Endodermal cell (in vitro differentiated cells): ENCODE results near the gene ADAMTS2. TPM values are rescaled to one million over a fixed set of nuclear protein-coding genes. Genes with fewer than 3 reads are reported as not detected.

Experiments
- DNase-seq: peaks from one replicate; pipeline ENCODE4 v3.0.0-alpha.2; 2017
- H3K27ac ChIP-seq: 2 replicates; pipeline ENCODE4 v1.5.1; 2013; ENCODE audit warnings: mild to moderate bottlenecking, low read depth, low read length, moderate library complexity
- H3K27me3 ChIP-seq: 2 replicates; pipeline ENCODE4 v1.6.1; 2013; ENCODE audit warnings: mild to moderate bottlenecking, low read length, moderate library complexity; ENCODE audit not compliant: insufficient read depth, control insufficient read depth, poor library complexity, severe bottlenecking
- H3K36me3 ChIP-seq: 2 replicates; pipeline ENCODE4 v1.7.0; 2013; ENCODE audit warnings: mild to moderate bottlenecking, low read length, moderate library complexity; ENCODE audit not compliant: control insufficient read depth, insufficient read depth
- H3K4me1 ChIP-seq: one replicate; pipeline ENCODE4 v1.7.0; 2013; ENCODE audit warnings: low read length; ENCODE audit not compliant: control insufficient read depth, insufficient read depth
- H3K4me3 ChIP-seq: 2 replicates; pipeline ENCODE4 v1.5.1; 2013; ENCODE audit warnings: mild to moderate bottlenecking, low read length, moderate library complexity
- H3K9ac ChIP-seq: 2 replicates; pipeline ENCODE4 v1.6.1; 2013; ENCODE audit warnings: mild to moderate bottlenecking, low read length, moderate library complexity; ENCODE audit not compliant: poor library complexity, severe bottlenecking; ENCODE audit errors: extremely low read depth
- H3K9me3 ChIP-seq: 2 replicates; pipeline ENCODE4 v1.6.1; 2013; ENCODE audit warnings: mild to moderate bottlenecking, low read length, moderate library complexity; ENCODE audit not compliant: control insufficient read depth
- H3K27ac Mint-ChIP-seq: 2 replicates; pipeline ENCODE4 v1.8.0; 2020; ENCODE audit warnings: mixed read lengths
- H3K27me3 Mint-ChIP-seq: 2 replicates; pipeline ENCODE4 v1.8.0; 2021; ENCODE audit warnings: mild to moderate bottlenecking, mixed read lengths; ENCODE audit not compliant: insufficient read depth
- H3K36me3 Mint-ChIP-seq: 2 replicates; pipeline ENCODE4 v1.8.0; 2020; ENCODE audit warnings: low read depth, mixed read lengths
- H3K4me1 Mint-ChIP-seq: 2 replicates; pipeline ENCODE4 v1.8.0; 2020; ENCODE audit warnings: mixed read lengths
- H3K4me3 Mint-ChIP-seq: 2 replicates; pipeline ENCODE4 v1.8.0; 2020; ENCODE audit warnings: mild to moderate bottlenecking, moderate library complexity, mixed read lengths
- H3K9me3 Mint-ChIP-seq: 2 replicates; pipeline ENCODE4 v1.8.0; 2020; ENCODE audit warnings: mild to moderate bottlenecking, mixed read lengths
- CTCF ChIP-seq: fragments of 200-600 bp; sonication (generic); conservative IDR thresholded peaks from 2 replicates; pipeline ENCODE4 v1.5.0; 2021; ENCODE audit warnings: antibody characterized with exemption, mild to moderate bottlenecking
- WGBS, 2 experiments: methylation state at CpG; one replicate each; pipeline versions ENCODE4 v1.1.5 to v1.1.7; 2013; ENCODE audit warnings: missing lambda C conversion rate in 2 of 2, mixed read lengths in 1 of 2; ENCODE audit not compliant: insufficient coverage in 1 of 2, insufficient read length in 1 of 2; 5-methylcytosine and 5-hydroxymethylcytosine counted together
- total RNA-seq, 2 donors: library from RNA; stranded (reverse); fragmentation: NEBNext Ultra II Directional in 1 of 2; extraction: Animal tissue kit (Norgen Biotek cat#: 25700) in 1 of 2; gene quantifications; 2 replicates in 1 of 2; 3 replicates in 1 of 2; pipeline ENCODE4 v1.2.1, GENCODE V29; 2021

The ADAMTS2 gene
- total RNA-seq, 2 donors from 2014 or later = 1.2 to 2.6 TPM

DNA sequence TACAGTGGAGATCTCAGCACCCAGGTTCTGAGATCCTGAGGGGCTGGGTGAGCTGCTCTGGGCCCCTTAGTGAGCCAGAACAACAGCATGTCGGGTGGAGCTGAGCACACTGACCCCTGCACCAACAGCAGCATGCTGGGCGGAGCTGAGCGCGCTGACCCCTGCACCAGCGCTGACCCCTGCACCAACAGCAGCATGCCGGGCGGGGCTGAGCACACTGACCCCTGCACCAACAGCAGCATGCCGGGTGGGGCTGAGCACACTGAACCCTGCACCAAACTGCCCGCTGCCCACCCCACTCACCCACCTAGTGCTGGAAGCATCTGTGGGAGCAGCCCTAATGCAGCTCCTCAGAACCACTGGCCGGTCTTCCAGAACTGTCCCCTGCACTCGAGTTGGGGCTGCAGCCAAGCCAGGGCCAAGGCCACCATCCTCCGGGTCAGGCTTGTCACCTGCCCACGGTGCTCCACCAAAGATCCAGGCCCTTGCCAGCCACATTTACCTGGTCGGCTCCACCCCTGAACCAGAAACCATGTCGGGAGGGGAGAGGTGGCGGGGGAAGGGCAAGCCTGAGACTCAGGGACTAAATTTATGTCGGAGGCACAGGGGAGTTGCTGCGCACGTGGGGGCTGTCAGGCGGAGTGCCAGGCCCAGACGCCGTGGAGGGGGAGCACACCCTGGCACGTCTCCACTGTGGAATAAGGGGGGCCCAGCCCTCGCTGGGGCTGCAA, 80.3 kb downstream of the ADAMTS2 start:
- no peak overlapping the region for H3K27ac Mint-ChIP-seq
- 88 to 92% methylated on average over 16 to 24 of the region's 24 CpGs for whole genome bisulfite sequencing, 2 experiments

DNA sequence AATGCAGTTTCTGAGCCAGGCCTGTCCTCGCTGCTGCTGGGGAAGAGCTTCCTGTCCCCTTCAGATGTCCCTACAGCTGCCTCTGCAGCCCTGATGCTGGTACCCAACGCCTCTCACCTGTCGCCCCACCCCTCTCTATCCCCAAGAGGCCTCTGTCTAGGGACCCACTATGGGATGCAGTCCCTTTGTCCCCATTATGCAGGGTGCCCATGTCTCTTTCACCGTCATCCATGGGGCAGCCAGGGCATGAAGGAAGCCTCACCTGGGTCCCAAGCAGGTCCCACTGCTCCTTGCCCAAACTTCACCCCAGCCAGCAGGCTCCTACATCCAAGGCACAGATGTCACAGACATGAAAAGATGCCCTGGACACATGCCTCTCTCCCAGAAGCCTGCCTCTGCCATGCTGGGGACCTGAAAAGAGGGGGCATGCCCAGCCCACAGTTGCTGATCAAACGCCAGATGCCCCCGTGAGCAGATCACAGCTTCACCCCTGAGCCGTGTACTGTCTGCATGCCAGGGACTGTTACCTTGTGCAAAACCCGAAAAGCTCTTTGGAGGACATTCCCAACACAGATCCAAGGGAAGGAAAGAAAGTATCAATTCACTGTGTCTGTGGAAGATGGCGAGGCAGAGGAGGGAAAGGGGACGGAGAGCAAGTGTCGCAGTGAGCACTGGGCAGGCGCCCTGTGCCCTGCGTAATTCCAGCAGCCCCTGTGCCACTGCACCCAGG, 81.0 kb downstream of the ADAMTS2 start:
- H3K27ac ChIP-seq = no peak overlapping the region
- no peak overlapping the region for H3K4me3 Mint-ChIP-seq
- no peaks in the 10 kb centered on the region for H3K27me3 ChIP-seq
- H3K9me3 ChIP-seq = no peaks in the 10 kb centered on the region
- no peak for TF ChIP-seq CTCF
- DNase-seq = peak; percentile 38
- H3K4me1 Mint-ChIP-seq = peaks cover 5% of the 10 kb centered on the region
- no peak overlapping the region for H3K27ac Mint-ChIP-seq
- no peaks in the 10 kb centered on the region for H3K36me3 Mint-ChIP-seq
- H3K9me3 Mint-ChIP-seq = no peaks in the 10 kb centered on the region
- H3K4me1 ChIP-seq = peaks cover 3% of the 10 kb centered on the region
- no peak overlapping the region for H3K4me3 ChIP-seq
- no peaks in the 10 kb centered on the region for H3K27me3 Mint-ChIP-seq
- H3K9ac ChIP-seq = no peak overlapping the region
- WGBS, 2 experiments = 92 to 97% methylated on average over 11 to 13 of the region's 13 CpGs
- H3K36me3 ChIP-seq = no peaks in the 10 kb centered on the region

More for the DNA sequence above, 80.3 kb downstream of the ADAMTS2 start:
- Histone ChIP-seq H3K9me3 (no peaks in the 10 kb centered on the region), H3K36me3 (no peaks in the 10 kb centered on the region), H3K4me1 (peaks cover 3% of the 10 kb centered on the region), H3K4me3 (no peak overlapping the region), H3K27ac (no peak overlapping the region), H3K27me3 (no peaks in the 10 kb centered on the region), H3K9ac (no peak overlapping the region)
- TF ChIP-seq CTCF = no peak
- peak; percentile 61 for DNase-seq
- no peaks in the 10 kb centered on the region for H3K9me3 Mint-ChIP-seq
- H3K4me3 Mint-ChIP-seq = no peak overlapping the region
- H3K36me3 Mint-ChIP-seq = no peaks in the 10 kb centered on the region
- H3K27me3 Mint-ChIP-seq = no peaks in the 10 kb centered on the region
- peaks cover 5% of the 10 kb centered on the region for H3K4me1 Mint-ChIP-seq

DNA sequence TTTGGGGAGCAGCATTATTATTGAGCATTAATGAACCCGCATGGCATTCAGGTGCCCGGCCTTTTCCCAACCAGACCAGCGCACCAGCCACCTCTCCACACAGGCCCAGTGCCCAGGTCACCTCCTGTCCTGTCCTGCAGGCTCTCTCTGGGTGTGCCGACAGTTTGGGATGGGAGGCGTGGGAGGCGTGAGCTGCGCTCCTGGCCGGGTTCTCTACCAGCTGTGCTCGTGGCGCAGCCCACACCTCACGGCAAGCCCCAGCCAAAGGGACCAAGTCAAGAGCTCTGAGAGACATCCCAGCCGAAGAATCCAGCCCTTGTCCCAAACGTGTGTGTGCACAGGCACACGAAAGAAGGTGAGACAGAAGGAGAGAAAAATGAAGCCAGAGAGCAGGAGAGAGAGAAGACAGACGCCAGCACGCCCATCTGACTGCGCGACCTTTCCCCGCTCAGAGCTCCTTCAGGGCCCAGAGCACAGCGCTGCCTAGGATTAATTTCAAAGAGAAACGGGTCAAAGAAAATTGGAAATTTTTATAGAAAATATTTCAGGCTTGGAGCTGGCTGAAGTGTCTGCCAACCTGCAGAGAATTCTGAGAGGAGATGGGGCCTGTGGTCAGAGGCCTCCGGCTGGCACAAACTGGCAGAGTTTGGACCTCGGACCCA, 81.7 kb downstream of the ADAMTS2 start:
- peak; percentile 35 for DNase-seq
- WGBS, 2 experiments = 91 to 94% methylated on average over 13 to 23 of the region's 23 CpGs
- peaks cover 3% of the 10 kb centered on the region for H3K4me1 ChIP-seq
- no peaks in the 10 kb centered on the region for H3K27me3 Mint-ChIP-seq
- no peaks in the 10 kb centered on the region for H3K36me3 Mint-ChIP-seq
- H3K27ac Mint-ChIP-seq = no peak overlapping the region
- no peaks in the 10 kb centered on the region for H3K9me3 ChIP-seq
- no peak overlapping the region for H3K4me3 ChIP-seq
- H3K9ac ChIP-seq = no peak overlapping the region
- no peak overlapping the region for H3K27ac ChIP-seq
- no peak for TF ChIP-seq CTCF
- H3K9me3 Mint-ChIP-seq = no peaks in the 10 kb centered on the region
- H3K27me3 ChIP-seq = no peaks in the 10 kb centered on the region
- peaks cover 5% of the 10 kb centered on the region for H3K4me1 Mint-ChIP-seq
- H3K4me3 Mint-ChIP-seq = no peak overlapping the region
- H3K36me3 ChIP-seq = no peaks in the 10 kb centered on the region
